Measurements from ENCODE around the gene COG5.
"Not testable (repeated sequence)": the region's sequence is repeated elsewhere in the genome, so short reads cannot be mapped to it uniquely, and the experiment has no call there.

COG5 gene

GRCh38 chr7:107228291-107228690, 335.4 kb downstream of the COG5 start:
- DNase-seq (ENCODE audit: low read depth in 2 of 2), result no peak

GRCh38 chr7:107224374-107225223, 339.1 kb downstream of the COG5 start:
- no peak for DNase-seq (ENCODE audit: low read depth in 2 of 2)

- not testable (repeated sequence) for DNase-seq (ENCODE audit: low read depth in 2 of 2)
These were observed 342.9 kb downstream of the COG5 start for GRCh38 chr7:107220806-107221205.

GRCh38 chr7:107220356-107220755, 343.4 kb downstream of the COG5 start:
- no peak for DNase-seq (ENCODE audit: low read depth in 2 of 2)

GRCh38 chr7:107219563-107220244, 344.0 kb downstream of the COG5 start:
- DNase-seq (ENCODE audit: low read depth in 2 of 2), result no peak

DNA sequence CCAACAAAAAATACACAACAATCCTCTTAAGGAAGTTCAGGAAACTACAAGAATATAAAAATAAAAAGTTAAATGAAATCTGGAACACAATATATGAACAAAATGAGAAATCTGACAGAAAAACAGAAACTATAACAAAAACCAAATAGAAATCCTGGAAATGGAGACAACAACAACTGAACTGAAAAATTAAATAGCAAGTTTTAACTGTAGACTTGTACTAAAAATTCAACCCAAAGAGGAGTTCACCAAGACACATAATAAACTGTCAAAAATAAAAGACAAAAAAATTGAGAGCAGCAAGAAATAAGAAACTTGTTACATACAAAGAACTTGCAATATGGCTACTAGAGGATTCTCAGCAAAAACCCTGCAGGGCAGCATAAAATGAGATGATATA, 349.8 kb downstream of the COG5 start:
- DNase-seq (ENCODE audit: low read depth in 2 of 2), result no peak

DNA sequence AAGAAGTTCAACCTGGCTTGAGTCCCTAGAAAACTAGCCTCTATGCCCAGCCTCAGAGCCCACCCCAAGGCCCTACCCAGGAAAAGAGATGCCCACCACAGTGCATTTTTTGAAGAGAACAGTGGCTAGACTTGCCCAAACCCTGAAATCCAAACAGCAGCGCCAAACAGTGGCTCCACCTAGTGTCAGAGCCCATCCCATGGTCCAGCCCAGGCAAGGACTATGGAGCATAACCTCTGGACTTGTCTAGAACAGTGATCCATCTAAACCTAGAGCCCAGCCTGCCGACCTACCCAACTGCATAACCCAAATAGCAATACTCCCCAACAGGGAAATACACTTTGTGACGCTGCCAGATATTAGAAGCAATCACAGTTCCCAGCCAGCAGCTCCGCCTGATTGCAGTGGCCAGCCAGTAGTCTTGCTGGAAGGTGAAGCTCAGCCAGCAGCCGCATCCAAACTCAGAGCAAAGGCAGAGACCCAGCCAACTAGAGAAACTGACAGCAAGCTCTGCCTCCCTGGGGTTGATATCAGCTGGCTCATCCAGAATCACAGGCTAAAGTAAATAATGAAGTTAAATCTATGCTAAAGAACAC, 350.4 kb downstream of the COG5 start:
- no peak for DNase-seq (ENCODE audit: low read depth in 2 of 2)

DNA sequence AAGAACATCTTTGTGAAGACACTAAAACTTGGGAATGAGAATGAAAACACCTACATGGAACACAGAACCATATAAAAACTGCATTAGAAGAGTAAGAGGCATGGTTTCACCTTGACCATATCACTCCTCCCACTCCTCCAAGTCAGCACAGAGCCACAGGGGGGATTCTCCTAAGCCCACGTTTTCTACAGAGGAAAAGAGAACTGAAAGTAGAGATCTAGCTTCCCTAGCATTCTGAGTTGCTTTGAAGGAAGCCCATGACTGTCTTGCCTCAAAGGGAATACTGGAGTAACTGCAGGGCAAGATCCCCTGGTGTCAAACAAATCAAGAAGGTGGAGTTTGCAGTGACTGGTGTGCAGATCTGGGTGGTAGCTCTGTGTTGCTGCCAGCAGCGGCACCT, 351.0 kb downstream of the COG5 start:
- DNase-seq (ENCODE audit: low read depth in 2 of 2), result no peak

- no peak for DNase-seq (ENCODE audit: low read depth in 2 of 2)
These were observed 353.3 kb downstream of the COG5 start for GRCh38 chr7:107210400-107210799.

GRCh38 chr7:107209565-107209964, 354.2 kb downstream of the COG5 start:
- no peak for DNase-seq (ENCODE audit: low read depth in 2 of 2)

DNA sequence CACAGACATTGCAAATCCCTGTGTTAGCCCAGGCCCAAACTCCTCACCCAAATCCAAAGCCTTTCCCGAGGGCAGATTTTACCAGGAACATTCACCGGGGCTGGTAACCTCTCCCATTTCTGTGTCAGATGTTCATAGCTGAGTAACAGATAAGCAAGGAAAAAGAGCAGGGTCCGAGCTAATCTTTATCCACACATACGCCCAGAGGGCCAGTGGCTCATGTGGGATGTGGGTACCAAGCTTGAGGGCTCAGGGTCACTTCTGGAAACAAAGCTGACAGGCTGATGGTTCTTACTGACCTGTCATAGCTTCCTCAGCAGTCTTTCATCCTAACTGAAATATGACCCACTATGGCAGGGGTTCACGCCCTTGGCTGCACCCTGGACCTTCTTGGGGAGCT, 355.2 kb downstream of the COG5 start:
- no peak for DNase-seq (ENCODE audit: low read depth in 2 of 2)

GRCh38 chr7:107208024-107208521, 355.6 kb downstream of the COG5 start:
- DNase-seq (ENCODE audit: low read depth in 2 of 2), result no peak

DNA sequence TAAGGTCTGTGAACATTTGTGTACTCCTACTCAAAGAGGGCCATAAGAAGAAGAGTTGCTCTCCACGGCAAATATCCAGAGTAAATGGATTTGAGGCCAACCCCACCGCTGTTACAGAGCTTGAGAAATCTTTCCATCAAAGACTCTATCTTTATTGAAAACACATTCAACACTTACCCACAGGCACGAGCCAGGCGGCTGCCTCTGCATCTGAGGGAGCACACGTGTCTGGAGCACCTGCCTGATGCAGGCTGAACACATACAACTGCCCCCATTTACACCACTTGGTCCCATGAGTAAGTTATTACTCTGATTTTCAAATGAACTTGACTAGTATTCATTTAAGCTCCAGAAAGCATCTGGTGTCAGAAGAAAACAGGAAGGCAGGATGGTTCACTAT, 356.3 kb downstream of the COG5 start:
- DNase-seq (ENCODE audit: low read depth in 2 of 2), result no peak

DNA sequence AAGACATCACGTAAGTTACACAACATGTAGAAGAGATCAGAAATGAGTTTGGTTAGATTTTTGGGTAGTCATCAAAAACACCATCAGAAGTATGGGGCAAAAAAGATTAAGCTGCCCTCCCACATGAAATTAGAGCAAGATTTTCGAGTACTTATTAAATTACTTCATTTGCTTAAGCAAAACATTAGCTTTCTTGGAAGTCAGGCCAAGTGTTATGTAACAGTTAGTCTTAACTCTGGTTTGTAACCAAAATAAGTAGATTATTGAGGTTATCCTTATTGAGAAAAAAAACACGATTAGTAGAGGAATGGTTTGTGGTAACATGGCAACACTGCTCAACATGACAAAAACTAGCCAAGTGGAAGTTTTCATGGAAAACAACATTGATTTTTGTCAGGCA, 357.0 kb downstream of the COG5 start:
- DNase-seq (ENCODE audit: low read depth in 2 of 2), result no peak

GRCh38 chr7:107206136-107206535, 357.6 kb downstream of the COG5 start:
- no peak for DNase-seq (ENCODE audit: low read depth in 2 of 2)

- DNase-seq (ENCODE audit: low read depth in 2 of 2), result no peak
These were observed 360.1 kb downstream of the COG5 start for GRCh38 chr7:107203607-107204006.

GRCh38 chr7:107201795-107202450, 361.8 kb downstream of the COG5 start:
- DNase-seq (ENCODE audit: low read depth in 2 of 2), result no peak

DNA sequence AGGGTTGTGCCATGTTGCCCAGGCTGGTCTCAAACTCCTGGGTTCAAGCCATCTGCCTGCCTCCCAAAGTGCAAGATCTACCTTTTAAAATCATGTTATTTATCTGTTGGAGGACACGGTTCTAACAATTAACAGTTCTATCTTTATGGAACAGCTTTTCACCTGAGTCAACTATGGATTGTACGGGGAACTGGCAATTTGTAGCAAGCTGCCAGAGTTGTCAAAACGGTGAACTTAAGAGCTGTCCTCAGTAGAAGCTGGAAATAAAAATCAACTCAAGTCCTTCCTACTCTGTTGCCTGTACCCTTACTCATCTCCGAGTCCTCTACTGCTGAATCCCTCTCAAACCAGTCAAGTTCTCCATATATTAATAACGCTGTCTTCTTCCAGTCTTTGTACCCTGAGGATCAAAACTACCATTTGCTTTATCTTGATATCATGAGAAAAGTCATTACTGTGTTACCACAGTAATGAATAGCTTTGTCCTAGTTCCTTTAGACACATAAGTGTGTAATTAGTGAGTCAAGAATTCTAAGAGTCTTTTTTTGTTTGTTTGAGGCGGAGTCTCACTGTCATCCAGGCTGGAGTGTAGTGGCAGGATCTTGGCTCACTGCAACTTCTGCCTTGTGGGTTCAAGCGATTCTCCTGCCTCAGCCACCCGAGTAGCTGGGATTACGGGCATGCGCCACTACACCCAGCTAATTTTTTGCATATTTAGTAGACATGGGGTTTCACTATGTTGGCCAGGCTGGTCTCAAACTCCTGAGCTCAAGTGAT, 366.7 kb downstream of the COG5 start:
- DNase-seq (ENCODE audit: low read depth in 2 of 2), result no peak

GRCh38 chr7:107194052-107194451, 369.7 kb downstream of the COG5 start:
- DNase-seq (ENCODE audit: low read depth in 2 of 2), result no peak

GRCh38 chr7:107190090-107190489, 373.6 kb downstream of the COG5 start:
- DNase-seq (ENCODE audit: low read depth in 2 of 2), result no peak

GRCh38 chr7:107187774-107188173, 375.9 kb downstream of the COG5 start:
- no peak for DNase-seq (ENCODE audit: low read depth in 2 of 2)

Data from stimulated activated CD8-positive, alpha-beta memory T cell treated with anti-CD3 and anti-CD28 coated beads, Interleukin-15, amount 100 ng/mL, for 48 hours (primary cell).